Activated CD4-positive, alpha-beta T cell treated with anti-CD3 and anti-CD28 coated beads for 36 hours (primary cell): ENCODE data around the gene CDH4. TPM values are rescaled to one million over a fixed set of nuclear protein-coding genes. Genes with fewer than 3 reads are reported as not detected.

Experiments used
- ATAC-seq: fragments of 200-7000 bp; cut with Tn5 transposase; one replicate; pipeline ENCODE4 v1.10.0; 2021; ENCODE audit warnings: mild to moderate bottlenecking, moderate library complexity
- CTCF ChIA-PET: fragments of 350-600 bp; sonication (Branson Sonifier 250); formaldehyde crosslinking; loops from one replicate; lab custom pipeline; 2021; ENCODE audit warnings: antibody characterized with exemption; lab: Charles Lee
- POLR2A ChIA-PET: fragments of 350-600 bp; sonication (Branson Sonifier 250); formaldehyde crosslinking; loops from one replicate; lab custom pipeline; 2021; ENCODE audit warnings: antibody characterized with exemption, inconsistent platforms; lab: Charles Lee
- DNase-seq: peaks from one replicate; pipeline ENCODE4 v3.0.0-alpha.2; 2020
- H3K27ac Mint-ChIP-seq: one replicate; pipeline ENCODE4 v1.8.0; 2021; ENCODE audit warnings: mixed read lengths
- H3K27me3 Mint-ChIP-seq: one replicate; pipeline ENCODE4 v1.8.0; 2021; ENCODE audit warnings: mixed read lengths
- H3K36me3 Mint-ChIP-seq: one replicate; pipeline ENCODE4 v1.8.0; 2021; ENCODE audit warnings: low read depth, mixed read lengths
- H3K4me1 Mint-ChIP-seq: one replicate; pipeline ENCODE4 v1.8.0; 2021; ENCODE audit warnings: mixed read lengths
- H3K4me3 Mint-ChIP-seq: one replicate; pipeline ENCODE4 v1.8.0; 2021; ENCODE audit warnings: mild to moderate bottlenecking, moderate library complexity, mixed read lengths
- H3K9me3 Mint-ChIP-seq: one replicate; pipeline ENCODE4 v1.8.0; 2021; ENCODE audit warnings: low read depth, mixed read lengths
- intact Hi-C, 2 experiments: fragments of 100-400 bp; cut with DNase I in 1 of 2; cut with micrococcal nuclease in 1 of 2; formaldehyde crosslinking; loops; one replicate each; pipeline versions ENCODE4 v1.14.2 to v1.15.1; 2022 to 2024; cut with DNase I, micrococcal nuclease
- total RNA-seq, 2 experiments: library from RNA; stranded (reverse); gene quantifications; one replicate each; pipeline ENCODE4 v1.2.3, GENCODE V29; 2021

The CDH4 gene
- total RNA-seq, 2 experiments from 2014 or later: not detected

DNA sequence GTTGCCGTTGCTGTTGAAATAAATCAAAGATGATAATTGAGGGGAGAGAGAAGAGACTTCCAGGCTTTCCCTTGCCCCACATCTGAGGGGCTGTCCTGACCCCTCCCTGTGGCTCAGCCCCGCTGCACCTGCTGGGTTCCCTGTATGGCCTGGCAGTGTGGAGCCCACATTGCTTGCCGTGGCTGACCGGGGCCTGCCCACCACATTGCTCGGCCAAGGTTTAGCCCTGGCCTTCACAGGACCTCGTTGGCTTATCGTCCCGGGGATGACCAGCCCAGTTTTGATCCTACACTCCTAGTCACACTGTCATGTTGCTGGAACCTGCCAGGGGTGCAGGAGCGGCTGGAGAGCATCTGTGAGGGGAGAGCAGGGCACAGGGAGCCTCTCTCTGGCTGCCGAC, 102.4 kb downstream of the CDH4 start:
- no peaks in the 10 kb centered on the region for H3K36me3 Mint-ChIP-seq
- peaks cover 2% of the 10 kb centered on the region for H3K27me3 Mint-ChIP-seq
- H3K4me1 Mint-ChIP-seq: no peaks in the 10 kb centered on the region
- no peak for ATAC-seq
- H3K9me3 Mint-ChIP-seq: no peaks in the 10 kb centered on the region
- H3K4me3 Mint-ChIP-seq: no peak overlapping the region
- ChIA-PET POLR2A (no interaction called here), CTCF (no interaction called here)
- no peak overlapping the region for H3K27ac Mint-ChIP-seq
- no peak for DNase-seq
- intact Hi-C loops: no loop called here

DNA sequence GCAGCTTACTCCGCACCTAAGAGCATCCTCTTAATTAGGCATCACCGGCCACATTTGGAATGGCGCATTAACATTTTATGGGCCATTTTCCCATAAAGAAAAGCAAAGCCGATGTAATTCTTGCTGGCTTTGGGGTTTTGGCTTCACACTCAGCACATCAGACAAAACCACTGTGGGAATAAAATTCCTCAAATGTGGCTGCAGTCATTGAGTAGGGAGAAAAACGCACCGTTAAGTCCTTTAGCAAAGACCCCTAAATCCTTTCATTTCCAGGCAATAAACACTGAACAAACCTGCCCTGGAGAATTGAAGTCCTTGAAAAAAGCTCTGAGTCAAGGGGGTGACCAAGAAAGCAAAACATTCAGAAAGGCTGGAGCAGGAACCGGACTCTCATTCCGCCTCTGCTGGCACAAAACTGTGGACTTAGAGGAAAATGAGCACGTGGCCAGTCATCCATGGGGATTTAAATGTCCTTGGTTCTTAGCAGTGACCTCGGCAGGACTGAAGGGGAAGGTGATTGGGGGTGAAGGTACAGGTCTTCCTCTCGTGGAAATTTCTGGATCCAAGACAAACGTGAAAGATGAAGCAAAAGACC, 102.9 kb downstream of the CDH4 start:
- H3K4me3 Mint-ChIP-seq: no peak overlapping the region
- no peaks in the 10 kb centered on the region for H3K9me3 Mint-ChIP-seq
- ChIA-PET CTCF (no interaction called here), POLR2A (no interaction called here)
- intact Hi-C loops: no loop called here
- DNase-seq: no peak
- H3K27ac Mint-ChIP-seq: no peak overlapping the region
- H3K36me3 Mint-ChIP-seq: no peaks in the 10 kb centered on the region
- peaks cover 2% of the 10 kb centered on the region for H3K27me3 Mint-ChIP-seq
- H3K4me1 Mint-ChIP-seq: no peaks in the 10 kb centered on the region
- no peak for ATAC-seq

DNA sequence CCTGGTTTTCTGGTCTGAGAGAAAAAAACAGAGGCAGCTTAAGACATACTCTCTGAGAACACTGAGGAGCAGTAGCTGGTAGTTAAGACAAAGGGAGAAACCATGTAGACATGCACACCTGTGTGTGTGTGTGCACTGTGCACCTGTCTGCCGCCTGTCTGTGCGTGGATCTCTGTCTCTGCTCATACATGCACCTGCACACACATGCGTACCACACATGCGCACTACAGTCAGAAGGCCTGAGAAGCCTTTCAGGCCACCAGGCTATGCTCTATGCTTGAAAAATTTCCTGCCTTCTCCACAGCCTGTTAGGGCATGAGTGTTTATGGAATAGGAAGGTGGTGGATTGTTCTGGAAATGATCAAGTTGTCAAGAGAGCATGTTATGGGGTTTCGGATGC, 103.5 kb downstream of the CDH4 start:
- intact Hi-C loops: no loop called here
- H3K36me3 Mint-ChIP-seq: no peaks in the 10 kb centered on the region
- H3K27ac Mint-ChIP-seq: no peak overlapping the region
- no peaks in the 10 kb centered on the region for H3K4me1 Mint-ChIP-seq
- no peaks in the 10 kb centered on the region for H3K9me3 Mint-ChIP-seq
- ATAC-seq (no peak), DNase-seq (no peak)
- H3K4me3 Mint-ChIP-seq: no peak overlapping the region
- peaks cover 2% of the 10 kb centered on the region for H3K27me3 Mint-ChIP-seq
- POLR2A ChIA-PET: no interaction called here
- CTCF ChIA-PET: no interaction called here

DNA sequence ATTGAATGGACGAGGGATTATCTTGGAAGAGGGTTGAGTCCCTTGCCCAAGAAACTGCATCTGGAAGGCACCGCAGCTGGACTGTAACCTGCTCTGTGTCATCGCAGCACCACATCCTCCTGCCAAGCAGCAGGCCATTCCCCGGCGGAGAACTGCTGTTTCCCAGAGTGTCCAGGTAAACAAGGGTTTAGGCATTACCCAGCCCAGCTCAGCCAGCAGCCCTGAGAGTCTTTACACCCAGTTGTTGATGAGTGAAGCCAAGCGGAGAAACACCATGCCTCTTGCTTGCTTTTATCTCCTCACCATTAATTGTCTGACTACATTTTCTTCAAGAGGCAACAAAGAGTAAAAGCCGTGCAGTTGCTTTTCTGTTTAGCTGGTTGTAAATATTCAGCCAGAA, 104.1 kb downstream of the CDH4 start:
- no peak for DNase-seq
- H3K4me1 Mint-ChIP-seq: no peaks in the 10 kb centered on the region
- H3K27ac Mint-ChIP-seq: no peak overlapping the region
- intact Hi-C loops: no loop called here
- CTCF ChIA-PET: no interaction called here
- peaks cover 2% of the 10 kb centered on the region for H3K27me3 Mint-ChIP-seq
- no peaks in the 10 kb centered on the region for H3K36me3 Mint-ChIP-seq
- no peaks in the 10 kb centered on the region for H3K9me3 Mint-ChIP-seq
- POLR2A ChIA-PET: no interaction called here
- H3K4me3 Mint-ChIP-seq: no peak overlapping the region
- no peak for ATAC-seq

DNA sequence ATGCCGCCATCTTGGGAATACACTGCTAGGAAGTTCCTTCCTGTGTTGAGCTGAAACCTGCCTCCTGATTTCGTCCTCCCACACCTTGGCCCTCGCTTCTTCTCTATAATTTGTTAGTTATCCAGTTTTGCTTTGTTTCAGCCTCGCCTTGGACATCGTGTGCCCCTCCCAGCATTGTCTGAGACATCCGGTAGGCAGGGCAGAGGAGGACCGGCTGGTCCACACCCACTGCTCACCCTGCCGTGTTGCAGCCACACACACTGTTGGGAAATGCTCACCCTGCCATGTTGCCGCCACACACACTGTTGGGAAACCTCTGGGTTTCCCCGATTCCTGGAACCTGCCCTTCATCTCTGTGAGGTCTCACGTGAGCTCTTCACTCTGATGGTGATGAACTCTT, 105.1 kb downstream of the CDH4 start:
- Mint-ChIP-seq H3K9me3 (no peaks in the 10 kb centered on the region), H3K4me1 (no peaks in the 10 kb centered on the region), H3K27me3 (peaks cover 2% of the 10 kb centered on the region), H3K36me3 (no peaks in the 10 kb centered on the region), H3K4me3 (no peak overlapping the region), H3K27ac (no peak overlapping the region)
- intact Hi-C loops: no loop called here
- ChIA-PET CTCF (interaction anchor here (0.6 kb wide), 1 partner anchor 479 kb away, joined by 3 read pairs; no protein-coding TSS in a partner anchor), POLR2A (no interaction called here)
- ATAC-seq (no peak), DNase-seq (no peak)

DNA sequence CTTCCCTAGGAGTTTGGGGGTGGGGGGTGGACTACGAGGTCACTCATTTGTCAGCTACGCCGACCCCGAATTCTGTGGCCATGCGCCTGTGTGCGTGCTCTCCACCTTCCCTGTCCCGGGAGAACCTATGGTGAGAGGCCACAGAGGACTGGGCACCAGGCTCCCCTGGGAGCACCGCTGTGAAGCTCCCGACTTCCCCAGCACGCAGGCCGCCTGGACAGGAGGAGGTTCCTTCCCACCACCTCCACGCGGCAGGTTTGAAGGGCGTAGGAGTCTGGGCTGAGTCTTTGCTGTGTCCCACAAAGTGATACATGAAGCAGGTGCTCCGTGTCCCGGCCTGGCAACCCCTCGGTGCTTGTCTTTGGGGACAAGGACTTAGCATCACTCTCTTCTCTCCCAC, 107.2 kb downstream of the CDH4 start:
- H3K27ac Mint-ChIP-seq: no peak overlapping the region
- POLR2A ChIA-PET: no interaction called here
- no peak overlapping the region for H3K4me3 Mint-ChIP-seq
- no peaks in the 10 kb centered on the region for H3K9me3 Mint-ChIP-seq
- intact Hi-C loops: no loop called here
- DNase-seq (no peak), ATAC-seq (no peak)
- H3K27me3 Mint-ChIP-seq: no peaks in the 10 kb centered on the region
- H3K36me3 Mint-ChIP-seq: no peaks in the 10 kb centered on the region
- CTCF ChIA-PET: no interaction called here
- H3K4me1 Mint-ChIP-seq: no peaks in the 10 kb centered on the region

DNA sequence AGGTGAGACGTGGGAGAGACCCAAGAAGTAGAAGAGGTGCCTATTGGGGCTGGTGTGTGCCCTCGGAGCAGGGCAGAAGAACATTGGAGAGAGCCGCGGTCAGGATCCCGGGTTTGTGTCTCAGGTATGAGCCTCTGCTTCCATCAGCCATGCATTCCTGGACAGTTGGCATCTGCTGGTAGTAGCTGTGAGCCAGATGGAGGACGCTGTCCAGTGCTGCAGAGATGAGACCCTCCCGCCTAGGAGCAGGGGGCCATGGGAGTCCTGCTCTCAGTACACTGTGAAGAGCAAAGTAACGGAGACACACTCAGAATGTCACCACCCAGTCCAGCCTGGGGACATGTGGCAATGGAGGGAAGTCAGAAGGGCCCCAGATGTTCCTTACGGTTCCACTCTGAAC, 108.2 kb downstream of the CDH4 start:
- H3K9me3 Mint-ChIP-seq: no peaks in the 10 kb centered on the region
- DNase-seq: no peak
- POLR2A ChIA-PET: no interaction called here
- no peak for ATAC-seq
- no peak overlapping the region for H3K27ac Mint-ChIP-seq
- H3K4me3 Mint-ChIP-seq: no peak overlapping the region
- no peaks in the 10 kb centered on the region for H3K4me1 Mint-ChIP-seq
- CTCF ChIA-PET: no interaction called here
- intact Hi-C loops: no loop called here
- no peaks in the 10 kb centered on the region for H3K27me3 Mint-ChIP-seq
- H3K36me3 Mint-ChIP-seq: no peaks in the 10 kb centered on the region

DNA sequence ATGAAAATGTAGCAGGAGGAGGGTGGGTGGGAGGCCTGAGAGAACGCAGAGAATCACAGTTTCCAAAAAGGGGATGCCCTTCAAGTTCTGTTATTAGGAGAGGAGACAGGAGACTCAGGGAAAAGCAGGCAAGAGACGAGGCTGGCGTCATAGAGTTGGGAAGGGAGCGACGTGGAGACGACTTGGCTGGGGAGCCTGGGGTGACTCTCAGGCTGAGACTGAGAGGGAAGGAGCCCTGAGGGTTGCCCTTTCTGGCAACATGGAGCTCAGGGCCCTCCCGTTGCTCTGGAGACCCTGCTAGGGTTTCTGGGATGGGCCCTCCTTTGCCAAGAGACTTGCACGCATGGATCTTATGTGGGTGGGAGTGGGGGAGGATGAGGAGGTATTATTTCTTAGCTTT, 108.9 kb downstream of the CDH4 start:
- Mint-ChIP-seq H3K27ac (no peak overlapping the region), H3K4me3 (no peak overlapping the region), H3K4me1 (no peaks in the 10 kb centered on the region), H3K36me3 (no peaks in the 10 kb centered on the region), H3K9me3 (no peaks in the 10 kb centered on the region), H3K27me3 (no peaks in the 10 kb centered on the region)
- ChIA-PET CTCF (no interaction called here), POLR2A (no interaction called here)
- DNase-seq: no peak
- ATAC-seq: no peak
- intact Hi-C loops: no loop called here

DNA sequence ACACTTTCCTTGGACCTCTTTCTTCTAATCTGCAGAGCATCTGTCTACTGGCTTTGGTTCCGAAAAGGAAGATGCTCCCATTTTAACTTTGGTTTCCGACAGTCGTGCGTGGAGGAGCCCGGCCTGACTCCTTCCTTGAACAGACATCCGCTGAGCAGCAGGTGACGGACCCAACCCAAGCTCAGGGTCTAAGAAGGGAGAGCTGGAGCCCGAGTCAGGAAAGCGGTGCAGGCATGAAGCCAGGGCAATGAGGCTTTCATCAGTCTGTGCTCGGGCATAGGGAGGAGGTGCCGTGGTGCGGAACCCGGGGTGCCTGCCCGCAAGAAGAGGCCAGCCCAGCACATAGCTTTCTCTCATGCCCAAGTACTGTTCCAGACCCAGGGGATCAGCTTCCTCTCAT, 109.4 kb downstream of the CDH4 start:
- CTCF ChIA-PET: no interaction called here
- intact Hi-C loops: no loop called here
- no peaks in the 10 kb centered on the region for H3K36me3 Mint-ChIP-seq
- H3K27me3 Mint-ChIP-seq: no peaks in the 10 kb centered on the region
- no peak overlapping the region for H3K4me3 Mint-ChIP-seq
- no peak for DNase-seq
- H3K9me3 Mint-ChIP-seq: no peaks in the 10 kb centered on the region
- H3K4me1 Mint-ChIP-seq: no peaks in the 10 kb centered on the region
- POLR2A ChIA-PET: no interaction called here
- H3K27ac Mint-ChIP-seq: no peak overlapping the region
- no peak for ATAC-seq

DNA sequence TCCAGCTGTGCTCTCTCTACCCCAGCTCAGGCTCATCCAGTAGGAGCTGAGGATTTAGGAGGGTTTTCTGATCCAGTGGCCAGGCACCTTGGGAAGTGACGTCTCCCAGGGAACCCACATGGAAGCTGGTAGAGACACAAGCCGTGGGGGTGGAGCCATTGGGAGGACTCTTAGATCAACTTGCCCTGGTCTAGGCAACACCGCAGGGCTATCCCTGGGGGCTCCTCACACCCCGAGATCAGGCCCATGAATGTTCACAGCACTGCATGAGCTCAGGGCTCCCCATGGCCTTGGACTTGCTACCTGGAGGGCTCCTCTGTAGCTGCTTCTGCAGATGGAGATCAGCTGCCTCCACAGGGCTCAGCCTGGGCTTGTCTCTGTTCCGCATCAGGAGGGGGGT, 112.1 kb downstream of the CDH4 start:
- H3K36me3 Mint-ChIP-seq: no peaks in the 10 kb centered on the region
- ChIA-PET POLR2A (no interaction called here), CTCF (no interaction called here)
- H3K27me3 Mint-ChIP-seq: no peaks in the 10 kb centered on the region
- peaks cover 2% of the 10 kb centered on the region for H3K9me3 Mint-ChIP-seq
- ATAC-seq (no peak), DNase-seq (no peak)
- no peak overlapping the region for H3K4me3 Mint-ChIP-seq
- H3K27ac Mint-ChIP-seq: no peak overlapping the region
- intact Hi-C loops: no loop called here
- H3K4me1 Mint-ChIP-seq: no peaks in the 10 kb centered on the region

DNA sequence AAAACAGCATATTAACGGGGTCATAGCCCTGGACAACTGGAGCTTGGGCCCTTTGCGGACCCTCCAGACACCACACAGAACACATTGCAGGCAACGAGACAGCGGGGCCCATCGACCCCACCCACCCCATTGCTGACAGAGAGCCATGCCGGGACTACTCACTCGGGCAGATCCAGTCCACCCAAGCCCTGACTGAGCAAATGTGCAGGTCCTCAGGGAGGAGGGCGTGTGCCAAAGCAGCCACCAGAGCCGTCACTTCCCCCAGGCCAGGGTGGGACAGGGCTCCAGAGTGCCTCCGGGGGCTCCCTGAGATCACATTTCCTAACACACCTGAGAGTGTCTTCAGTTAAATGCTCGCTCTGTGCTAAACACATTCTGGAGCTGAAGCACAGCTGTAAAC, 114.9 kb downstream of the CDH4 start:
- DNase-seq (no peak), ATAC-seq (no peak)
- H3K4me1 Mint-ChIP-seq: no peaks in the 10 kb centered on the region
- H3K9me3 Mint-ChIP-seq: peaks cover 2% of the 10 kb centered on the region
- intact Hi-C loops: no loop called here
- ChIA-PET POLR2A (no interaction called here), CTCF (no interaction called here)
- H3K4me3 Mint-ChIP-seq: no peak overlapping the region
- no peak overlapping the region for H3K27ac Mint-ChIP-seq
- H3K27me3 Mint-ChIP-seq: no peaks in the 10 kb centered on the region
- no peaks in the 10 kb centered on the region for H3K36me3 Mint-ChIP-seq

DNA sequence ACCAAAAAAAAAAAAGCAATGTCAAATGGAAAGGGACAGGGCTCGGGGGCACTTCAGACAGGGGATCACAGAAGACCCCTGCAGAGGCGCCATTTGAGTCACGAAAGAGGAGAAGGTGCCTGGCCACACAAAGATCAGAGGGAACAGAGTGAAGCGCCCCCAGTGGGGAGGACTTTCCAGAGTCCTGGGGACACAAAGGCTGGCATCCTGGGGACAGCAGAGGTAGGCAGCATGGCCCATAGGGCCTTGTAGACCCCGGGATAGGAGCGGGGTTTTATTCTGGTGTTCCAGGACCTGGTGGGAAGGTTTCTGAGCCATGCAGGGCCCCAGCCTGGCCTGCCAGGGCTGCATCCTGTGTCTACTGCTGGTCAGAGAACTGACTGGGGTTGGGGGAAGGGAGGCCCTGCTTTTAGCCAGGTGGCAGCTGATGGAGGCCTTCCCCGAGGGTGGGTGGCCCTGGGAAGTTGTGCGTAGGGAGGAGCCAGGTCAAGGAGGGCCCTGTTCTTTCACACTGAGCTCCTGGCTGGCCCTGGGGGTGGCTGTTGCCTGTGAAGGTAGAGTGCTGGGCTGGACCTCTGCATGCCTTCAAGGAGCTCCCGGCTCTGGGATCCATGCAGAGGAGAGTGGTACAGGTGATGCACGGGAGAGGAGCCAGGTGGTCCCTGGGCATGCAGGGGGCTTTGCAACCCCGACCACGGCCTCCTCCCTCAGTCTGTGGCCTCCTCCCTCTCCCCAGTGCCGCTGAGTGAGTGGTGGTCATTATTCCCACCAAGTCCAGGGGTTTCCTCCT, 117.9 kb downstream of the CDH4 start:
- Mint-ChIP-seq H3K36me3 (no peaks in the 10 kb centered on the region), H3K27me3 (no peaks in the 10 kb centered on the region), H3K9me3 (peaks cover 2% of the 10 kb centered on the region), H3K4me3 (no peak overlapping the region), H3K27ac (no peak overlapping the region), H3K4me1 (no peaks in the 10 kb centered on the region)
- ATAC-seq: no peak
- intact Hi-C loops: no loop called here
- POLR2A ChIA-PET: no interaction called here
- CTCF ChIA-PET: no interaction called here
- no peak for DNase-seq
